ENCODE measurements around the gene EEIG2.

The EEIG2 gene

DNA sequence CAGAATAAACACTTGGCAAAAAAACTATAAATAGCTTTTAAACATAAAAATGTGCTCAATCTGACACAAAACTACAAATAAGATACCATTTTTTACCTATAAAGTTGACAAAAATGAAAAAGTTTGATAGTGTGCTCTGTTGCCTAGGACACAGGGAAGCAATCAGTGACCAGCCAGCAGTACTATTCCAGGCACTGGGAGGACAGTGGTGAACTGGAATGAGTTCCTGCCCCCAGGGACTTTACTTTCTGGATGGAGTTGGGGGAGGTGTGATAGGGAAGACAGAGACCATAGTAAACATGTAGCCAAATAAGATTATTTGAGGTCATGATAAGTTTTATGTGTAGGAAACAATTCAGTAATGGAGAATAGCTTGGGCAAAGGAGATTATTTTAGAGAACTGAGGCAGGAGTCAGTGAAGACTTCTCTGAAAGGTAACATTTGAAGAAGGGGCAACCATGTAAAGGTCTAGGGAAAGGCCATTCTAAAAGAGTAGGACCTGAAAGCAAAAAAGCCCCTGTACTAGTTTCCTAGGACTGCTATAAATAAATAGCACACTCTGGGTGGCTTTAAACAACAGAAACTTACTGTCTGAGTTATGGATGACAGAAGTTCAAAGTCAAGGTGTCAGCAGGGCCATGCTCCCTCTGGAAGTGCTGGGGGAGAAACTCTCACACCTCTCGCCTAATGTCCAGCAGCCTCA, 42.0 kb downstream of the EEIG2 start:
- H3K4me3 ChIP-seq (replicated peaks in 1 of 2; ENCODE audit: low read depth in 2 of 2, low read length in 2 of 2) = no peak overlapping the region
- peak in 1 of 2 donors; percentile 38 for DNase-seq (ENCODE audit: low read depth in 2 of 2)
- TF ChIP-seq, protein P1, sequence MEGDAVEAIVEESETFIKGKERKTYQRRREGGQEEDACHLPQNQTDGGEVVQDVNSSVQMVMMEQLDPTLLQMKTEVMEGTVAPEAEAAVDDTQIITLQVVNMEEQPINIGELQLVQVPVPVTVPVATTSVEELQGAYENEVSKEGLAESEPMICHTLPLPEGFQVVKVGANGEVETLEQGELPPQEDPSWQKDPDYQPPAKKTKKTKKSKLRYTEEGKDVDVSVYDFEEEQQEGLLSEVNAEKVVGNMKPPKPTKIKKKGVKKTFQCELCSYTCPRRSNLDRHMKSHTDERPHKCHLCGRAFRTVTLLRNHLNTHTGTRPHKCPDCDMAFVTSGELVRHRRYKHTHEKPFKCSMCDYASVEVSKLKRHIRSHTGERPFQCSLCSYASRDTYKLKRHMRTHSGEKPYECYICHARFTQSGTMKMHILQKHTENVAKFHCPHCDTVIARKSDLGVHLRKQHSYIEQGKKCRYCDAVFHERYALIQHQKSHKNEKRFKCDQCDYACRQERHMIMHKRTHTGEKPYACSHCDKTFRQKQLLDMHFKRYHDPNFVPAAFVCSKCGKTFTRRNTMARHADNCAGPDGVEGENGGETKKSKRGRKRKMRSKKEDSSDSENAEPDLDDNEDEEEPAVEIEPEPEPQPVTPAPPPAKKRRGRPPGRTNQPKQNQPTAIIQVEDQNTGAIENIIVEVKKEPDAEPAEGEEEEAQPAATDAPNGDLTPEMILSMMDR (IDR thresholded peaks at IDR 0.05; ENCODE audit: low read depth, low read length) = no peak

DNA sequence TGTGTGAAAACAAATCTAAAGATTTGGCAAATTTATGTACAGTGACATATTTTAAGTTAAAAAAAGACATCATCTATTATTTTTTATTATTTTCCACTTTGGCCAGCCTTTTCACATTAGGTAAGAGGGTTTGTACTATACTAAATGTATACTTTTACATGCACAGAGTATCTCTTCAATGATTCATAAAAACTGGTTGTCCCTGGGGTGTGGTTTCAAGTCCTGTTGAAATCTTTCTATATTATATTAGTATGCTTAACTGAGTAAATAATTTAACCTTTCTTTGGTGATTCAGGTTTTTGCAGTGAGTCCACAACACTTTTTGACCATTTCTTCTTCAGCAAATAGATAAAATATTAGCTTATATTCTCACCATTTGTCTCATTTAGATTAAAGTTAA, 45.7 kb downstream of the EEIG2 start:
- H3K4me3 ChIP-seq (replicated peaks in 1 of 2; ENCODE audit: low read depth in 2 of 2, low read length in 2 of 2) = no peak overlapping the region
- peak in 1 of 2 donors; percentile 50 for DNase-seq (ENCODE audit: low read depth in 2 of 2)
- TF ChIP-seq, protein P1 (IDR thresholded peaks at IDR 0.05; ENCODE audit: low read depth, low read length) = no peak

DNA sequence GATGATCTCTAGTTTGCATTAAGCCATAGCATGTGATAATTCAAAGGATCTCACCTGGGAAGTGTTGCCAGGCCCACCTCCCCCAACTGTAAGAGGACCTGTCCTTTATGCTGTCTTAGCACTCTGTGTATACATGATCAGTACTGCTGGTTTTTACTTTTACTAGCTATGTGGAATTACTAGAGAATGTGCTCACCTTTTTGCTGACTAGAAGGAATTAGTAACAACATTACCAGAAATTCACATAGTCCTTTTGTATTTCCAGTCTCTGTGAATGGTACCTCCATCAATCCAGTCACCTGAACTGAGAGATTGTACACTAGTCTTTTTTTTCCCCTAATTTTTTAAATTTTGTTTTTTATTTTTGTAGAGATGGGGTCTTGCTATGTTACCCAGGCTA, 46.6 kb downstream of the EEIG2 start:
- H3K4me3 ChIP-seq (replicated peaks in 1 of 2; ENCODE audit: low read depth in 2 of 2, low read length in 2 of 2) = no peak overlapping the region
- no peak for DNase-seq (ENCODE audit: low read depth in 2 of 2)
- TF ChIP-seq, protein P1 (IDR thresholded peaks at IDR 0.05; ENCODE audit: low read depth, low read length) = no peak

DNA sequence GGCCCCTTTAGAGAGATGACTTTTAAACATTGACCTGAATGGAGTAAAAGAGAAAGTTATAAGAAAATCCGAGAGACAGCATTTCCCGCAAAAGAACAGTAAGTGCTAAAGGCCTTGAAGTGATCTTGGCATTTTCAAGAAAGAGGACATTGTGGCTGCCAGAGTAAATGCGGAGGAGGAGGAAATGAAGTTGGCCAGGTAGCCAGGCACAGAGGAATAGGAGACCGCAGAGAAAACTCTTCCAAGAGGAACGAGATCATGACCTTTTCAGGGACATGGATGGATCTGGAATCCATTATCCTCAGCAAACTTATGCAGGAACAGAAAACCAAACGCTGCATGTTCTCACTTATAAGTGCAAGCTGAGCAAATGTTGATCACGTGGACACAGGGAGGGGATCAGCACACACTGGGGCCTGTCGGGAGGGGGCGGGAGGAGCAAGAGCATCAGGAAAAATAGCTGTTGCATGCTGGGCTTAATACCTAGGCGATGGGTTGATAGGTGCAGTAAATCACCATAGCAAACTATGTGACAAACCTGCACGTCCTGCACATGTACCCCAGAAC, 49.7 kb downstream of the EEIG2 start:
- TF ChIP-seq, protein P1 (IDR thresholded peaks at IDR 0.05; ENCODE audit: low read depth, low read length) = no peak
- DNase-seq (ENCODE audit: low read depth in 2 of 2) = no peak
- no peak overlapping the region for H3K4me3 ChIP-seq (replicated peaks in 1 of 2; ENCODE audit: low read depth in 2 of 2, low read length in 2 of 2)

Data from cardiac fibroblast (primary cell).